C4-2B (cell line): ENCODE results near the gene LRRTM4.

ENCODE experiments used
- CTCF ChIP-seq: fragments of 450-650 bp; conservative IDR thresholded peaks from 2 replicates; pipeline ENCODE4 v1.5.1; 2017; ENCODE audit warnings: mild to moderate bottlenecking
- ZFX ChIP-seq: fragments of 450-650 bp; IDR thresholded peaks from 2 replicates; pipeline ENCODE4 v1.6.1; 2017

DNA sequence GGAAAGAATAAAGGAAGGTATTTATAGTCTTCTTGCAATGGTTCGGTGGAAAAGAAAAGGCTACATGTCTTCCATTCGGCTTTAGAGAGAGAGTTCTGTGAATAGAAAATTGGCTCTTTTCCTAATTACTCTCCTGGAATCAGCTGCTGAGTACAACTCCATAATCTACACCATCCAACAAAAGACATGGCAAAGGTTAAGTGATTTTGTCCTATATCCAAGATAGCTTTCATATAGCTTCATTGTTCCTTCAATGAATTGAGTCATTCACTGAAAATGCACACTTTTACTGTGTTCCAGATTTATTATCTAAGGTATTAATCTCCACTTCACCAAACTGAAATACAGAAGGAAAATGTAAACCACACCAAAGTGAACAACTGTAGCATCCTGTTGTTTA, 514.5 kb downstream of the LRRTM4 start:
- no peak for TF ChIP-seq CTCF
- TF ChIP-seq ZFX = no peak
